Ascending aorta (tissue), 2 donors: Measurements from ENCODE around the gene CIDEB. TPM values are rescaled to one million over a fixed set of nuclear protein-coding genes. Genes with fewer than 3 reads are reported as not detected.

Source experiments
- DNase-seq, 2 donors: peaks; one replicate each; pipeline ENCODE4 v3.0.0-alpha.2; 2019; ENCODE audit warnings: low spot score in 2 of 2
- H3K27ac ChIP-seq, 2 donors: fragments of 200-600 bp; sonication (generic); one replicate each; pipeline ENCODE4 v1.5.1; 2016 to 2017; ENCODE audit warnings: mild to moderate bottlenecking in 1 of 2
- H3K27me3 ChIP-seq: fragments of 200-600 bp; sonication (generic); one replicate; pipeline ENCODE4 v1.5.1; 2017
- H3K36me3 ChIP-seq, 2 donors: fragments of 200-600 bp; sonication (generic); one replicate each; pipeline ENCODE4 v1.5.1; 2016
- H3K4me1 ChIP-seq, 2 donors: fragments of 200-600 bp; sonication (generic); one replicate each; pipeline ENCODE4 v1.5.1; 2016 to 2017; ENCODE audit warnings: mild to moderate bottlenecking in 1 of 2
- H3K4me3 ChIP-seq, 2 donors: fragments of 200-600 bp; sonication (generic); one replicate each; pipeline ENCODE4 v1.5.1; 2016 to 2017; ENCODE audit warnings: mild to moderate bottlenecking in 1 of 2
- H3K9me3 ChIP-seq, 2 donors: fragments of 200-600 bp; sonication (generic); one replicate each; pipeline ENCODE4 v1.5.1; 2016
- CTCF ChIP-seq, 3 experiments: fragments of 200-600 bp in 2 of 3; fragments of 450-650 bp in 1 of 3; sonication (generic) in 2 of 3; IDR thresholded peaks; one replicate each; pipeline ENCODE4 v1.5.1; 2016 to 2019; ENCODE audit warnings: antibody characterized with exemption in 3 of 3, mild to moderate bottlenecking in 1 of 3, moderate library complexity in 1 of 3
- intact Hi-C: fragments of 100-400 bp; cut with DNase I; formaldehyde crosslinking; loops from one replicate; pipeline ENCODE4 v1.15.1; 2023
- total RNA-seq: library from RNA; depleted of rRNA; stranded (reverse); fragments of >200 nt; gene quantifications from one replicate; pipeline ENCODE4 v1.1.0, GENCODE V29; 2016

Gene CIDEB
- total RNA-seq, 1 donor from 2014 or later: 72.8 TPM

- intact Hi-C loops: no loop called here
Observed at GRCh38 chr14:24269368-24269767, 38.4 kb downstream of the CIDEB start.

GRCh38 chr14:24268225-24268624 is 39.6 kb downstream of the CIDEB start:
- H3K27me3 ChIP-seq: no peaks in the 10 kb centered on the region
- H3K36me3 ChIP-seq: peaks cover 4 to 26% of the 10 kb centered on the region in 2 donors

More at GRCh38 chr14:24269368-24269767, 38.4 kb downstream of the CIDEB start:
- Histone ChIP-seq H3K4me3 (no peak overlapping the region), H3K36me3 (peaks cover 4 to 26% of the 10 kb centered on the region in 2 donors), H3K27ac (no peak overlapping the region), H3K4me1 (peaks cover 0 to 8% of the 10 kb centered on the region in 2 donors), H3K9me3 (no peaks in the 10 kb centered on the region), H3K27me3 (no peaks in the 10 kb centered on the region)
- TF ChIP-seq CTCF (IDR thresholded peaks at IDR 0.05): no peak
- DNase-seq: no peak

GRCh38 chr14:24267516-24267915 is 40.3 kb downstream of the CIDEB start:
- TF ChIP-seq CTCF (IDR thresholded peaks at IDR 0.05): no peak
- Histone ChIP-seq H3K9me3 (no peaks in the 10 kb centered on the region), H3K4me1 (peaks cover 0 to 8% of the 10 kb centered on the region in 2 donors), H3K27me3 (no peaks in the 10 kb centered on the region), H3K27ac (no peak overlapping the region), H3K36me3 (peaks cover 4 to 26% of the 10 kb centered on the region in 2 donors), H3K4me3 (no peak overlapping the region)
- intact Hi-C loops: no loop called here
- no peak for DNase-seq

More at GRCh38 chr14:24268225-24268624, 39.6 kb downstream of the CIDEB start:
- no peak overlapping the region for H3K27ac ChIP-seq
- intact Hi-C loops: no loop called here
- TF ChIP-seq CTCF (IDR thresholded peaks at IDR 0.05): no peak
- H3K9me3 ChIP-seq: no peaks in the 10 kb centered on the region
- H3K4me3 ChIP-seq: no peak overlapping the region
- H3K4me1 ChIP-seq: peaks cover 0 to 8% of the 10 kb centered on the region in 2 donors
- no peak for DNase-seq

GRCh38 chr14:24266344-24267244 is 41.2 kb downstream of the CIDEB start:
- no peak for DNase-seq
- intact Hi-C loops: no loop called here

GRCh38 chr14:24264298-24264697 is 43.5 kb downstream of the CIDEB start:
- H3K4me1 ChIP-seq: no peaks in the 10 kb centered on the region
- peaks cover 4 to 21% of the 10 kb centered on the region in 2 donors for H3K36me3 ChIP-seq
- DNase-seq: no peak
- H3K27ac ChIP-seq: no peak overlapping the region
- no peak overlapping the region for H3K4me3 ChIP-seq
- intact Hi-C loops: no loop called here
- TF ChIP-seq CTCF (IDR thresholded peaks at IDR 0.05): no peak
- H3K9me3 ChIP-seq: no peaks in the 10 kb centered on the region
- H3K27me3 ChIP-seq: no peaks in the 10 kb centered on the region

More at GRCh38 chr14:24266344-24267244, 41.2 kb downstream of the CIDEB start:
- Histone ChIP-seq H3K4me1 (peaks cover 0 to 4% of the 10 kb centered on the region in 2 donors), H3K27ac (no peak overlapping the region), H3K27me3 (no peaks in the 10 kb centered on the region), H3K36me3 (peaks cover 4 to 26% of the 10 kb centered on the region in 2 donors), H3K4me3 (no peak overlapping the region), H3K9me3 (no peaks in the 10 kb centered on the region)
- TF ChIP-seq CTCF (IDR thresholded peaks at IDR 0.05): no peak
